Epithelial cell of esophagus (primary cell): Measurements from ENCODE around the gene SNX10.
A peak's percentile ranks its signal among the peaks of the same experiment; 100 is the strongest.

Experiments
- DNase-seq: peaks from one replicate; pipeline ENCODE4 v3.0.0; 2010; ENCODE audit warnings: low read depth
- H3K4me3 ChIP-seq: 2 replicates; pipeline ENCODE4 v1.5.1; 2011; ENCODE audit warnings: mild to moderate bottlenecking, low read length, control low read depth
- TF ChIP-seq, protein P1 (sequence below): IDR thresholded peaks from 2 replicates; pipeline ENCODE4 v1.5.1; 2011; ENCODE audit warnings: low read depth, mild to moderate bottlenecking, low read length, control low read depth, inconsistent platforms; ENCODE audit not compliant: insufficient read depth; ENCODE audit errors: missing control alignments

SNX10 gene

GRCh38 chr7:26275213-26275612, 16.4 kb upstream of the SNX10 start:
- TF ChIP-seq, protein P1, sequence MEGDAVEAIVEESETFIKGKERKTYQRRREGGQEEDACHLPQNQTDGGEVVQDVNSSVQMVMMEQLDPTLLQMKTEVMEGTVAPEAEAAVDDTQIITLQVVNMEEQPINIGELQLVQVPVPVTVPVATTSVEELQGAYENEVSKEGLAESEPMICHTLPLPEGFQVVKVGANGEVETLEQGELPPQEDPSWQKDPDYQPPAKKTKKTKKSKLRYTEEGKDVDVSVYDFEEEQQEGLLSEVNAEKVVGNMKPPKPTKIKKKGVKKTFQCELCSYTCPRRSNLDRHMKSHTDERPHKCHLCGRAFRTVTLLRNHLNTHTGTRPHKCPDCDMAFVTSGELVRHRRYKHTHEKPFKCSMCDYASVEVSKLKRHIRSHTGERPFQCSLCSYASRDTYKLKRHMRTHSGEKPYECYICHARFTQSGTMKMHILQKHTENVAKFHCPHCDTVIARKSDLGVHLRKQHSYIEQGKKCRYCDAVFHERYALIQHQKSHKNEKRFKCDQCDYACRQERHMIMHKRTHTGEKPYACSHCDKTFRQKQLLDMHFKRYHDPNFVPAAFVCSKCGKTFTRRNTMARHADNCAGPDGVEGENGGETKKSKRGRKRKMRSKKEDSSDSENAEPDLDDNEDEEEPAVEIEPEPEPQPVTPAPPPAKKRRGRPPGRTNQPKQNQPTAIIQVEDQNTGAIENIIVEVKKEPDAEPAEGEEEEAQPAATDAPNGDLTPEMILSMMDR = no peak
- no peak for DNase-seq
- H3K4me3 ChIP-seq = no peak overlapping the region

- TF ChIP-seq, protein P1 = peak; percentile 34
- H3K4me3 ChIP-seq = no peak overlapping the region
- peak; percentile 32 for DNase-seq
Measured at GRCh38 chr7:26278770-26279169, 12.9 kb upstream of the SNX10 start.

GRCh38 chr7:26279405-26279804, 12.3 kb upstream of the SNX10 start:
- no peak overlapping the region for H3K4me3 ChIP-seq
- no peak for DNase-seq
- TF ChIP-seq, protein P1 = no peak

DNA sequence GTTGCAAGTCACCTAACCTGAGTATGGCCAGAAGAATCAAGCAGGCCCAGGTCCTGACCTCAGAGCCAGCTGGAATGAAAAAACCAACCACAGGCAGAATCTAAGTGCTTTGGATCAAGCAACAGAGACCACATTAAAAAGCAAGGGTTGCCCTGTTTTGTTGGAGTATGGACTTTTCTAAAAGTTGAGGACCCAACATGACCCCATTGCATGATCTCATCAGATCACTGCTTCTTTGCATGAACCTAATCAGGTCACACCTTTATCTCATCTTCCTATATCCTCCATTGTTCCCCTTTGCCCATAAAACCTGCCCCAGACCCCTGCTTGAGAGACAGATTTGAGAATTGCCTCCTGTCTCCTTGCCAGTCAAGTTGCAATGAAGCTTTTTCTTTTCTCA, 11.6 kb upstream of the SNX10 start:
- no peak for DNase-seq
- no peak overlapping the region for H3K4me3 ChIP-seq
- TF ChIP-seq, protein P1 = no peak

DNA sequence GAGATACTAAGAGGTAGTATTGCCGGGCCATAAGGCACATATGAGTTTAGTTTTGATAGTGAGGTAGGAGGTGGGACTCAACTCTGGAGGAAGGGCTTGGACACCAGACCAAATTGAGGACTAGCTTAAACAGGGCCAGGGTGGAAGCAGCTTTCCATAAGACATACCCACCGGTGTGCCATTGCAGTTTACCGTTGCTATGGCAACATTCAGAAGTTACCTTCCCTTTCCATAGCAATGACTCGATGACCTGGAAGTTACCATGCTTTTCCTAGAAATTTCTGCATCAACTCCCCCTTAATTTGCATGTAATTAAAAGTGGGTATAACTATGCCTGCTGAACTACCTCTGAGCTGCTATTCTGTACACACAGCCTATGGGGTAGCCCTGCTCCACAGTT, 10.9 kb upstream of the SNX10 start:
- no peak for DNase-seq
- TF ChIP-seq, protein P1 = no peak

GRCh38 chr7:26284477-26284876, 7.2 kb upstream of the SNX10 start:
- no peak overlapping the region for H3K4me3 ChIP-seq
- TF ChIP-seq, protein P1 = no peak
- DNase-seq = peak; percentile 13

More for the DNA sequence above, 10.9 kb upstream of the SNX10 start:
- no peak overlapping the region for H3K4me3 ChIP-seq

- TF ChIP-seq, protein P1 = peak; percentile 33
- DNase-seq = peak; percentile 65
- no peak overlapping the region for H3K4me3 ChIP-seq
Measured at GRCh38 chr7:26284995-26285632, 6.5 kb upstream of the SNX10 start.
